ENCODE results near the gene SLC13A4. TPM values are rescaled to one million over a fixed set of nuclear protein-coding genes. Genes with fewer than 3 reads are reported as not detected.
A peak's percentile ranks its signal among the peaks of the same experiment; 100 is the strongest.

Gene SLC13A4
- total and polyA plus RNA-seq, 2 donors (not counting 1 experiment from before 2014, with no cell fraction given): 0.32 to 0.50 TPM

GRCh38 chr7:135743907-135744731, 16.1 kb upstream of the SLC13A4 start:
- H2AFZ ChIP-seq (ENCODE audit: low read length): peak overlapping the region; percentile 36

DNA sequence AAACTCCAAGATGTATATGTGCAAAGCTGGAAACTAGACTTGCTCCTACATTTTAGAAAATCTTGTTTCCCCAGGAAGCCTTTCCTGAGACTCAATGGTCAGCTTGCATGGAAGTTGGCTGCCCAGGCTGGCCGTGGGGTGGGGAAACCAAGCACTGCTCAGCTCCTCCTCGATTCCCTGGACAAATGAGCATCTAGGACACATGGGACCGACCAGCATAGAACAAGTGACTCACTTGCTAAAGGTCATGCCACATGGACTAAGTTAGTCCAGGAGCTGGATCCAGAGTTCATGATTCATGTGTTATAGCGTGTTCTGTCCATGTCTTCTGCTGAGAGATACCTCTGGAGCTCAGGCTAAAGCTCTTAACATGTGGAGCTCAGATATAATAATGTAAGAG, 14.4 kb upstream of the SLC13A4 start:
- DNase-seq (ENCODE audit: low read depth in 2 of 2): peak in 1 of 2 donors; percentile 19
- peaks cover 60% of the 10 kb centered on the region for H3K79me2 ChIP-seq (ENCODE audit: control insufficient read depth, insufficient read depth, low read length)

More at GRCh38 chr7:135743907-135744731, 16.1 kb upstream of the SLC13A4 start:
- H3K4me1 ChIP-seq (ENCODE audit: control insufficient read depth, extremely low read depth, insufficient read depth, low read length): peaks cover 14% of the 10 kb centered on the region
- no peaks in the 10 kb centered on the region for H3K27me3 ChIP-seq (ENCODE audit: control insufficient read depth, insufficient read depth, low read length)
- peak overlapping the region; percentile 88 for H3K4me2 ChIP-seq (ENCODE audit: extremely low read depth, insufficient read depth, low read length)
- TF ChIP-seq CTCF (conservative IDR thresholded peaks at IDR 0.05 in 1 of 2, IDR thresholded peaks at IDR 0.05 in 1 of 2; ENCODE audit: low read depth in 1 of 2, low read length in 2 of 2) (no peak), EZH2 (IDR thresholded peaks at IDR 0.05; ENCODE audit: low read length, missing control alignments) (no peak)
- peak overlapping the region; percentile 8 for H3K9ac ChIP-seq (ENCODE audit: insufficient read depth, low read length)
- H3K4me3 ChIP-seq (replicated peaks in 1 of 4; ENCODE audit: control extremely low read depth in 1 of 4, insufficient read depth in 1 of 4, low read depth in 3 of 4, low read length in 4 of 4): peak overlapping the region in 3 of 4 experiments; percentile 11 to 86 (median 28)
- DNase-seq (ENCODE audit: low read depth in 2 of 2): peak; percentile 75 to 90
- H3K79me2 ChIP-seq (ENCODE audit: control insufficient read depth, insufficient read depth, low read length): peaks cover 63% of the 10 kb centered on the region
- peak overlapping the region; percentile 93 for H3K27ac ChIP-seq (ENCODE audit: insufficient read depth, low read length)
- peaks cover 5% of the 10 kb centered on the region for H3K36me3 ChIP-seq (ENCODE audit: control insufficient read depth, insufficient read depth, low read length)
- H4K20me1 ChIP-seq (ENCODE audit: control insufficient read depth, extremely low read depth, insufficient read depth, low read length): no peaks in the 10 kb centered on the region
- H3K9me3 ChIP-seq (ENCODE audit: control insufficient read depth, insufficient read depth, low read depth, low read length): no peaks in the 10 kb centered on the region

More for the DNA sequence above, 14.4 kb upstream of the SLC13A4 start:
- no peaks in the 10 kb centered on the region for H4K20me1 ChIP-seq (ENCODE audit: control insufficient read depth, extremely low read depth, insufficient read depth, low read length)
- TF ChIP-seq CTCF (conservative IDR thresholded peaks at IDR 0.05 in 1 of 2, IDR thresholded peaks at IDR 0.05 in 1 of 2; ENCODE audit: low read depth in 1 of 2, low read length in 2 of 2): no peak
- no peak for TF ChIP-seq EZH2 (IDR thresholded peaks at IDR 0.05; ENCODE audit: low read length, missing control alignments)
- peaks cover 11% of the 10 kb centered on the region for H3K4me1 ChIP-seq (ENCODE audit: control insufficient read depth, extremely low read depth, insufficient read depth, low read length)
- no peak overlapping the region for H3K4me3 ChIP-seq (replicated peaks in 1 of 4; ENCODE audit: control extremely low read depth in 1 of 4, insufficient read depth in 1 of 4, low read depth in 3 of 4, low read length in 4 of 4)
- H3K27ac ChIP-seq (ENCODE audit: insufficient read depth, low read length): peak overlapping the region; percentile 23
- H2AFZ ChIP-seq (ENCODE audit: low read length): no peak overlapping the region
- H3K9ac ChIP-seq (ENCODE audit: insufficient read depth, low read length): no peak overlapping the region
- H3K4me2 ChIP-seq (ENCODE audit: extremely low read depth, insufficient read depth, low read length): no peak overlapping the region
- no peaks in the 10 kb centered on the region for H3K9me3 ChIP-seq (ENCODE audit: control insufficient read depth, insufficient read depth, low read depth, low read length)
- H3K27me3 ChIP-seq (ENCODE audit: control insufficient read depth, insufficient read depth, low read length): no peaks in the 10 kb centered on the region
- peaks cover 5% of the 10 kb centered on the region for H3K36me3 ChIP-seq (ENCODE audit: control insufficient read depth, insufficient read depth, low read length)

Measured in fibroblast of lung (primary cell).